HK-2 (cell line): Measurements from ENCODE around the gene UPF3A.
"Not testable (repeated sequence)": the region's sequence is repeated elsewhere in the genome, so short reads cannot be mapped to it uniquely, and the experiment has no call there.

Experiments used
- DNase-seq: peaks from one replicate; pipeline ENCODE4 v3.0.0-alpha.2; 2018; ENCODE audit not compliant: unreplicated experiment

UPF3A gene

DNA sequence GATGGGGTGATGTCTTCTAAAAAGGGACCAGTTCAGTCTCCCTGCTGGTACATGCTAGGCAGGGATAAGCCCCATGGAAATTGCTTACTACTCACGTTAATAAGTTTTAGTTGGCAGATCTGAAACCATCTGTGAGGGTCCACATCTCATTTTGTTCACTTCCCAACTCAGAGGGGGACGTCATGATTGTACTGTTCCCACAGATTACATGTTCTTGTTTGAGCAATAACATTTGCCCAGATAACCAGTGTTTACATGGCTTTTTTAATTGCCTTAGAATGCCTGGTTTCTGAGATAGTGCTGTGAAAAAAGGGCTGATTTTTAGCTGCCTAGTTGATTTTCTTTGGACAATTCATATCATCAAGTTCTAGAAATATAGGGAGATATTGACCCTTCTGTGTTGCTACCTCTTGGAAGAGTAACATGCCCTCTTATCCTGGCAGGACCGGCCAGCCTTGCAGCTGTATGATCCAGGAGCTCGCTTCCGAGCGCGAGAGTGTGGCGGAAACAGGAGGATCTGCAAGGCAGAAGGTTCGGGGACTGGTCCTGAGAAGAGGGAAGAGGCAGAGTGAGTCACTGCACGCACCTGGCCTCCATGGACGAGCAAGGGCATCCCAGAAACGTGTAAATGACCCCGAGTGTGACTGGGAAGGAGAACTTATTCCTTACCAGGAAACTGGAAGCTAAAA, 23.1 kb downstream of the UPF3A start:
- DNase-seq, result no peak

DNA sequence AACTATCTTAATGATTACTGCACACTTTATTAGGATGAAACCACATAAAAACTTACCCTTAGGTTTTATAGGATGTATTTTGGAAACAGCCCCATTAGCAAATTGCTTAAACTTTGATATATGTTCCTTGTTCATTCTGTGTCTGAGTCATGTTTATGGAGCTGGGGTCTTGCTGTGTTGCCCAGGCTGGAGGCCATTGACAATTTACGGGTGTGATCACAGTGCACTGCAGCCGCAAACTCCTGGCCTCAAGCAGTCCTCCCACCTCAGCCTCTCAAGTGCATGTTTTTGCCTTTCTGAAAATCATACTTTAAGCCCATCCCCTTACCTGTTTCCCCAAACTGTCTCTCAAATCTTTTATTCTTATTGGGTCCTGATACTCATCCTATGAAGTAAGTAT, 27.7 kb downstream of the UPF3A start:
- DNase-seq, result no peak

DNA sequence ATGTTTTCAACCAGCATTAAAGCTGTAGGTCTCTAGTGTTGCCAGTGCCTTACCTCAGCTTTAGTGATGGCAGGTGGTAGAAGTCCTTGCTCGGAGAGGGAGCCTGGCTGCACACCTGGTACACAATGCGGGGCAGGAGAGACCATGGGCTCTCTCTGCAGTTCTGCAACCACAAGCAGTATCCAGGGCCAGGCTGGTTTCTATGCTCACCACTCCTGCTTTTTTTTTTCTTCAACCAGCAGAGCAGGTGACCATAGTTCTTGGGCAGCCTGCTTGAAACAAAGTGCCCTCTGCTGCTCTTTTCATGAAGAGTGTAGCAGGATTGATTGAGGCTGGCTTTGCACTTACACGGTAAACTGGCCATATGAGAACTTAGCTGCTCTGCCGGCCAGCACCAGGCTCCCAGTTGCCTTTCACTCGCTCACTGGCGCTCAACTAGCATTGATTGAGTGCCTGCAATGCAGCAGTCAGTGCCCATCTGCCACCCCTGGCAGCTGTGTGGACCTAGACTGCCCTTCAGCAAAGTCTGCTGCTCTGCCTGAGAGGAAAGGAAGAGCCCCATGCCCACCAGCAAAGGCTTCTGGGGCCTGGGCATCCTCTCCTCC, 28.5 kb downstream of the UPF3A start:
- DNase-seq, result no peak

DNA sequence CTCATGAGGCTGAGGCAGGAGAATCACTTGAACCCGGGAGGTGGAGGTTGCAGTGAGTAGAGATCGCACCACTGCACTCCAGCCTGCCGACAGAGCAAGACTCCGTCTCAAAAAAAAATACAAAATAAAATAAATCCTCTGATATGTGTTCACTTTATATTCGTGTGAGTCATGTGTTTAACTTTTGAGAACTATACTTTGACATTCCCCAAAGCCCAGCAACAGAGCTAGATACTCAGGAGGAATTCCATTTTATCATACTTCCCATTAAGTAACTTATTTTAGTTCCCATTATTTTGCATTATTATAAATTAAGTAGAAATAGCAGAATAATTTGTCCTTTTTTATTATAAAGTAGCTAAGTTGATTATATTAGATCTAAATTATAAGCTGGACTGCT, 29.6 kb downstream of the UPF3A start:
- DNase-seq, result no peak

- no peak for DNase-seq
Observed at GRCh38 chr13:114311387-114311786, 30.0 kb downstream of the UPF3A start.

- no peak for DNase-seq
Observed at GRCh38 chr13:114311908-114312307, 30.5 kb downstream of the UPF3A start.

- peak; percentile 28 for DNase-seq
Observed at GRCh38 chr13:114313061-114313860, 31.9 kb downstream of the UPF3A start.

- peak; percentile 91 for DNase-seq
Observed at GRCh38 chr13:114314074-114314912, 32.9 kb downstream of the UPF3A start, which contains the start of gene CHAMP1. Gene CHAMP1, plus strand, starts transcription at chr13:114314503. Its CDS starts 9,340 bp downstream, at chr13:114323843.

DNA sequence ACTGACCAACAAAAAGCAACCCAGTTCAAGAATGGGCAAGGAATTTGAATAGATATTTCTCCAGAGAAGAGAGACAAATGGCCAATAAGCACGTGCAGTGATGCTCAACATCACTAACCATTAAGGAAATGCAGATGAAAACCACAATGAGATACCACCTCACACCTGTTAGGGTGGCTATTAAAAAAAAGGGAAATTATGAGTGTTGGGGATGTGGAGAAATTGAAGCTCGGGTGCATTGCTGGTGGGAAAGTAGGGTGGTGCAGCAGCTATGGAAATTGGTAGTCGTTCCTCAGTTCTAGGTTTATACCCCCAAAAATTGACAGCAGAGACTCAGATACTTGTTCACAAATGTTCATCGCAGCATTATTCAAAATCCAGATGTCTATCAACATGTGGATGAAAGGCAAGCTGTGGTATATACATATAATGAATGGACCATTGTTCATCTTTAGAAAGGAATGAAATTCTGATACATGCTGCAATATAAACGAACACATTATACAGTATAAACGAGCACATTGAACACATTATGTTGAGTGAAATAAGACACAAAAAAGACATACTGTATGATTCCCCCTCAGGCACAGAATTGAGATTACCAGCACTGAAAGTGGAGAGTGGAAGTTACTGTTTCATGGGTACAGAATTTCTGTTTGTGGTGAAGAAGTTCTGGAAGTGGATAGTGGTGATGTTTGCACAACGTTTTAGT, 33.8 kb downstream of the UPF3A start:
- no peak for DNase-seq

DNA sequence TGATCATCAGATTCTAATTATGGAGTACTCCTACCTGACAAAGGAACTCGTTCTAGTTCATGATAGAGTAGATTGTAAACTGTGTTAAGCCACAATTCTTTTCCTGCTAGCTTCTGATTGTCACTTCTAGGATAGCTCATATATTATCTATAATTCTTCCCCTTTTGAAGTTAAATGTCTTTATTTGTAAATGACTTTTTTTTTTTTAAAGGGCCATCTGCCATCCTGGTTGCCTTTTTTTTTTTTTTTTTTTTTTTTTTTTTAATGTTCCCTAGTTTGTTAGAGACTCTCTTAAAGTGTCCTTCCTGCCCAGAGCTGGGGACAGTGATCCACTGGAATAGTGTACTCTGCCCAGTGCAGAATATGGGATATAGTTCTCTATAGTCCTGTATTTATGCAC, 37.2 kb downstream of the UPF3A start:
- DNase-seq, result no peak

- DNase-seq, result no peak
Observed at GRCh38 chr13:114319441-114319913, 38.1 kb downstream of the UPF3A start.

GRCh38 chr13:114320065-114320464, 38.7 kb downstream of the UPF3A start:
- DNase-seq, result no peak

DNA sequence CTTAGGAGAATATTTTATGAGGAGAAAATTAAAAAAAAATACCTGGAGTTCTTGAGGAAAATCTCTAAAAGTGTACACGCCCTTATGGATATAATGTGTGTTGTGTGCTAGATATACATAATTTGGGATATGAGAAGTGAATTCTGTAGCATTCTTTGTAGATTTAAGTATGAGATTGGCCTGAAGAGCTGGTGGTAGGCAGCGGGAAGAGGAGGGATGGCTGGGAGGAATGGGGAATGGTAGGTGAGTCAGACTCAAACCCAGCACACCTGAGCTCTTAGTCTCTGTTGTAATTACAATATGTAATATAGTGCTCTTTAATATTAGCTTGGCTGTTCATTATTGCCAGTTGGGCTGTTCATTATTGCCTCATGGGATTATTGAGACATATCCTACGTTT, 39.9 kb downstream of the UPF3A start:
- no peak for DNase-seq

DNA sequence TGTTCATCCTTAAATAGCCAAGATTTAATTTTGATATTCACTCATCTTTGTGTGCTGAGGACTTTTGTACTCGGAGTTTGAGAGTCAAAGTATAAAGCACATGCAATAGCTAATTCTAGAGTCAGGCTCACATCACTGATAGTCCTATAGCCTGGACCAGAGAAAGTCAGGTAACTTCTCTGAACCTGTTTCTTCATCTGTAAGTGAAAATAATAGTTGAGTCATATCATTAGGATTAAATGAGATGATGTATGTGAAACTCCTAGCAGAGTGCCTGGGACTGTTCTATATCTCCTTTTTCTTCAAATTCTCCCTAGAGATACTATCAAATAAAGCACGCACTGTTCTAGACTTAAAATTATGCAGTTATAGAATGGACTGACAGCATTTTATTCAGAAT, 41.9 kb downstream of the UPF3A start:
- DNase-seq, result no peak

DNA sequence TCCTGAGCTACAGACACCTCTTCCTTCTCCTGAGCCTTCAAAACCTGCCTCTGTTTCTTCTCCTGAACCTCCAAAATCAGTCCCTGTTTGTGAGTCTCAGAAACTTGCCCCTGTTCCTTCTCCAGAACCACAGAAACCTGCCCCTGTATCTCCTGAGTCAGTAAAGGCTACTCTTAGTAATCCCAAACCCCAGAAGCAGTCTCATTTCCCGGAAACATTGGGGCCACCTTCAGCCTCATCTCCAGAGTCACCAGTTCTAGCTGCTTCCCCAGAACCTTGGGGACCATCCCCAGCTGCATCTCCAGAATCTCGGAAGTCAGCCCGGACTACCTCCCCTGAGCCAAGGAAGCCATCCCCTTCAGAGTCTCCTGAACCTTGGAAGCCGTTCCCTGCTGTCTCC, 42.9 kb downstream of the UPF3A start:
- DNase-seq, result no peak

- DNase-seq, result no peak
Observed at GRCh38 chr13:114325729-114326128, 44.3 kb downstream of the UPF3A start.

DNA sequence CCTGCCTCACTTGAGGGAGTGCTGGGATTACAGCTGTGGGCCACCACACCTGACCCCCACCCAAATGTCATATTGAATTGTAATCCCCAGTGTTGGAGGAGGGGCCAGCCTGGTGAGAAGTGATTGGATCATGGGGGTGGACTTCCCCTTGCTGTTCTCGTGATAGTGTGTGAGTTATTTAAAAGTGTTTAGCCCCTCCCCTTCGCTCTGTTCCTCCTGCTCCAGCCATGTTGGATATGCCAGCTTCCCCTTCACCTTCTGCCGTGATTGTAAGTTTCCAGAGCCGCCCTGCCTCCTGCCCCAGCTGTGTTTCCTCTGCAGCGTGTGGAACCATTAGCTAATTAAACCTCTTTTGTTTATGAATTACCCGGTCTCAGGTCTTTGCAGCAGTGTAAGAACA, 46.6 kb downstream of the UPF3A start:
- DNase-seq, result no peak

GRCh38 chr13:114328595-114328994, 47.2 kb downstream of the UPF3A start:
- no peak for DNase-seq

DNA sequence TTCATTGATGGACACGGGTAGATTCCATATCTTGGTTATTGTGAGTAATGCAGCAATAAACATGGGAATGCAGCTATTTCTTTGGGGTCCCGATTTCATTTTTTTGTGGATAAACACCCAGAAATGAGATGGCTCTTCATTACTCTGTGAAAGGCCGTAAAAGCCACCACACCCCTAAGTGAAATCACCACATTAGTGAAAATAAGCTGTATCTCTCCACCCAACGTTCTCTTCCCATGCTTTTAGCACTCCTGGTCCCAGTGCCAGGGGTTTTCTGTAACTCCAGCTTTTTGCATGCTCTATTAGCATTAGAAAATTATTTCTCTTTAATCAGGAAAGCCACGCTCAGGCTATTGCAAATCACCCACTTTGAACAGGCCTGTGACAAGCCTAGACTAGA, 48.7 kb downstream of the UPF3A start:
- DNase-seq, result no peak

DNA sequence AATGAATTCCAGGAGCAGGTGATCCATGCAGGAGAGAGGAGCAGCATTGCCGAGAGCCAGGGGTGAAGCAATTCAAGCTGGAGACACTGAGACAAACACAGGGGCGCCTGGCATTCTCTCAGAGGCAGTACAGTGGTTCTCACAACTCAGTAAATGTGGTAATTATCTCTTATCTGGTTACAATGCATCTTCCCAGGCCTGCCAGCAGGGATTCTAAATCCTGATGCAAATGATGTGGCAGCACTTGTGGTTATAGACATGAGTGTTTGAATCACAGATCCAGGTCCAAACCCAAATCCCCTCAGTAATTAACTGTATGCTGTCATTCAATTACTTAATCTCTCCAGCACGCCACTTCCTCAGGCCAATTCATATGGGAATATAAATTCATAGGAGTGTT, 52.5 kb downstream of the UPF3A start:
- DNase-seq, result not testable (repeated sequence)
